HepG2 (cell line): ENCODE data around the gene TM9SF2. TPM values are rescaled to one million over a fixed set of nuclear protein-coding genes. Genes with fewer than 3 reads are reported as not detected.

Source experiments
- ASH2L ChIP-seq: fragments of 300-600, 200-600 bp; sonication (generic); IDR thresholded peaks from 2 replicates; pipeline ENCODE4 v1.7.0; 2017; ENCODE audit warnings: low read depth, mild to moderate bottlenecking, moderate library complexity, mixed read lengths, low read length; ENCODE audit not compliant: insufficient read length
- BRCA1 ChIP-seq: sonication (generic); formaldehyde crosslinking; IDR thresholded peaks from 2 replicates; pipeline ENCODE4 v1.4.0; 2020; ENCODE audit warnings: missing genetic modification reagents
- EEA1 ChIP-seq: sonication (generic); formaldehyde crosslinking; IDR thresholded peaks from 2 replicates; pipeline ENCODE4 v1.5.1; 2020; ENCODE audit warnings: mild to moderate bottlenecking, missing genetic modification reagents, borderline replicate concordance
- FLYWCH1 ChIP-seq: sonication (generic); formaldehyde crosslinking; IDR thresholded peaks from 2 replicates; pipeline ENCODE4 v1.8.1; 2023; ENCODE audit warnings: mild to moderate bottlenecking, missing genetic modification reagents
- KMT2B ChIP-seq: IDR thresholded peaks from 2 replicates; pipeline ENCODE4 v1.6.1; 2016; ENCODE audit warnings: missing genetic modification reagents, missing compliant biosample characterization
- NFKBIZ ChIP-seq: IDR thresholded peaks from 2 replicates; pipeline ENCODE4 v1.6.1; 2018; ENCODE audit warnings: missing genetic modification reagents, missing compliant biosample characterization
- RFX3 ChIP-seq: IDR thresholded peaks from 2 replicates; pipeline ENCODE4 v1.6.1; 2016; ENCODE audit warnings: missing biosample characterization, missing genetic modification reagents
- SALL1 ChIP-seq: sonication (generic); formaldehyde crosslinking; IDR thresholded peaks from 2 replicates; pipeline ENCODE4 v1.8.0; 2022; ENCODE audit warnings: mild to moderate bottlenecking, missing genetic modification reagents
- SMAD1 ChIP-seq: sonication (generic); formaldehyde crosslinking; IDR thresholded peaks from 2 replicates; pipeline ENCODE4 v1.4.0; 2020; ENCODE audit warnings: missing genetic modification reagents, low read depth, mild to moderate bottlenecking, borderline replicate concordance
- SMC3 ChIP-seq: IDR thresholded peaks from 2 replicates; pipeline ENCODE4 v1.6.1; 2011; ENCODE audit warnings: low read length, improper control_type of control experiment
- U2AF1 ChIP-seq: fragments of 200-400 bp; formaldehyde crosslinking; optimal IDR thresholded peaks from 2 replicates; pipeline ENCODE3; 2017; ENCODE audit warnings: mild to moderate bottlenecking, low read depth, low read length
- ZC3H13 ChIP-seq: sonication (generic); formaldehyde crosslinking; IDR thresholded peaks from 2 replicates; pipeline ENCODE4 v1.8.1; 2023; ENCODE audit warnings: mild to moderate bottlenecking, missing genetic modification reagents, moderate library complexity
- ZMAT3 ChIP-seq: sonication (generic); formaldehyde crosslinking; conservative IDR thresholded peaks from 2 replicates; pipeline ENCODE4 v1.7.0; 2021; ENCODE audit warnings: missing genetic modification reagents
- ZMYM2 ChIP-seq: sonication (generic); formaldehyde crosslinking; IDR thresholded peaks from 2 replicates; pipeline ENCODE4 v1.8.0; 2022; ENCODE audit warnings: mild to moderate bottlenecking, missing genetic modification reagents
- ZNF317 ChIP-seq: sonication (generic); formaldehyde crosslinking; IDR thresholded peaks from 2 replicates; pipeline ENCODE4 v1.5.0; 2020; ENCODE audit warnings: mild to moderate bottlenecking, missing genetic modification reagents
- ZNF431 ChIP-seq: sonication (generic); formaldehyde crosslinking; IDR thresholded peaks from 2 replicates; pipeline ENCODE4 v1.9.0; 2022; ENCODE audit warnings: missing genetic modification reagents, low read depth, mild to moderate bottlenecking, borderline replicate concordance
- ZNF446 ChIP-seq: sonication (generic); formaldehyde crosslinking; IDR thresholded peaks from 2 replicates; pipeline ENCODE4 v1.5.0; 2020; ENCODE audit warnings: mild to moderate bottlenecking, missing genetic modification reagents
- ZNF724P ChIP-seq: sonication (generic); formaldehyde crosslinking; IDR thresholded peaks from 2 replicates; pipeline ENCODE4 v1.8.0; 2022; ENCODE audit warnings: missing genetic modification reagents, borderline replicate concordance
- ZNF749 ChIP-seq: sonication (generic); formaldehyde crosslinking; IDR thresholded peaks from 2 replicates; pipeline ENCODE4 v1.8.0; 2022; ENCODE audit warnings: mild to moderate bottlenecking, missing genetic modification reagents, moderate library complexity, borderline replicate concordance
- polyA plus RNA-seq, 8 experiments: library from polyadenylated mRNA; depleted of rRNA in 3 of 8; stranded (reverse) in 7 of 8; unstranded in 1 of 8; fragments of >200 nt; fragmentation: Illumina TruSeq in 4 of 8; extraction: Trizol in 4 of 8; gene quantifications; 2 replicates each; pipeline versions ENCODE4 v1.2.1 to v1.2.3, GENCODE V29; 2011 to 2016; ENCODE audit warnings: low read depth in 4 of 8, missing spikeins in 1 of 8, mixed read lengths in 1 of 8; ENCODE audit not compliant: insufficient read depth in 1 of 8
- total RNA-seq, 5 experiments: library from RNA; depleted of rRNA; stranded (reverse); fragments of >200 nt; fragmentation: Illumina TruSeq; extraction: Trizol; gene quantifications; 2 replicates each; pipeline ENCODE4 v1.2.3, GENCODE V29; 2016; ENCODE audit warnings: low read depth in 1 of 5
- TF ChIP-seq, protein P1 (sequence below): sonication (generic); formaldehyde crosslinking; IDR thresholded peaks from 2 replicates; pipeline ENCODE4 v1.4.0; 2020; ENCODE audit warnings: missing genetic modification reagents
- TF ChIP-seq, protein P2 (sequence below): sonication (generic); formaldehyde crosslinking; IDR thresholded peaks from 2 replicates; pipeline ENCODE4 v1.4.0; 2020; ENCODE audit warnings: missing genetic modification reagents
- TF ChIP-seq, protein P3 (sequence below): sonication (generic); formaldehyde crosslinking; conservative IDR thresholded peaks from 2 replicates; pipeline ENCODE4 v1.5.0; 2020; ENCODE audit warnings: missing genetic modification reagents
- TF ChIP-seq, protein P4 (sequence below): fragments of 450-650 bp; IDR thresholded peaks from 2 replicates; pipeline ENCODE4 v1.6.1; 2016
- TF ChIP-seq, protein P5 (sequence below): sonication (generic); formaldehyde crosslinking; IDR thresholded peaks from 2 replicates; pipeline ENCODE4 v1.8.1; 2023; ENCODE audit warnings: missing genetic modification reagents, mild to moderate bottlenecking, borderline replicate concordance

TM9SF2 gene
- total and polyA plus RNA-seq, 2 of the 13 experiments (the other 11 are each of a cell fraction or from before 2014, with no cell fraction given): 94.1 to 123 TPM

DNA sequence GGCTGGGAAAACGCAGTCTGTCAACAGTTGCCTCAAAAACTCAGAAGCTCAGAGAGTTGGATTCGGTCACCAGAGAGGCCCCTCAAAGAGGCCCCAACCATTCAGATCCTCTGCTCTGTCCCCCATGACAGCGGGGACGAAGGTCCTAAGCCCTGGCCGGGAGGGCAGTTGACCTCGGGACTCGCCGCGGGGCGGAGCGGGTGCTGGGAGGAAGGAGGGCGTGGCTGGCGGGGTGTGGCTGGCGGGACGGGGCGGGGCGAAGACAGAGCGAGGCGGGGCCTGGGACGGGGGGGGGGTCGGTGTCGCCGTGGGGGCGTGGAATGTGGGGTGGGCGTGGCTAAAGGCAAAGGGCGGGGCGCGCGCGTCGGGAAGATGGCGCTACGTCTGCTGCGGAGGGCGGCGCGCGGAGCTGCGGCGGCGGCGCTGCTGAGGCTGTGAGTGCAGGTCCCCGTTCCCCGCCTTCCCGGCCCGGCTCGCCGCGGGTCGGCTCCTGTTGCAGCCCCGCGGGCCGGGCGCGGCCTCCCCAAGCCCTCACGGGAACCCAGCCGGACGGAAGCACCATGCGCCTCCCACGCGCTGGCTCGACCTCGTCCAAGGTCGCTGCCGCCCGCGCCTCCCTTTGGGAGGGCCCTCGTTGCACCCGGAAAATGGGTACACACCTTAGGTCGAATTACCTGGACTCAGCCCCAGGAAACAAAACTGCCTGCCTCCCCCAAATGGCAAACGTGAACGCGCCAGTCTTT is 105.2 kb downstream of the TM9SF2 start, which contains the start of gene CLYBL (continued):
- TF ChIP-seq KMT2B (CRISPR knock-in tag) (peak; percentile 16; the same call in 1 of the 2 replicates), RFX3 (CRISPR knock-in tag) (no peak), BRCA1 (CRISPR knock-in tag) (0 out of 2 replicates have a peak, but pooled peaks have one; percentile 5), ZNF749 (CRISPR knock-in tag) (0 out of 2 replicates have a peak, but pooled peaks have one; percentile 57), ZNF446 (CRISPR knock-in tag) (no peak; the same call in 1 of the 2 replicates), EEA1 (peak; percentile 78; the same call in 1 of the 2 replicates), SMC3 (no peak), ZNF431 (no peak), SMAD1 (no peak; the same call in 1 of the 2 replicates), ZMYM2 (CRISPR knock-in tag) (peak; percentile 94), NFKBIZ (CRISPR knock-in tag) (no peak), ZC3H13 (CRISPR knock-in tag) (no peak), ZMAT3 (no peak), U2AF1 (no peak), ZNF317 (CRISPR knock-in tag) (no peak), ASH2L (peak; percentile 99), ZNF724P (CRISPR knock-in tag) (peak; percentile 72; the same call in 1 of the 2 replicates), FLYWCH1 (CRISPR knock-in tag) (no peak), SALL1 (CRISPR knock-in tag) (peak; percentile 76)
- TF ChIP-seq, protein P1, sequence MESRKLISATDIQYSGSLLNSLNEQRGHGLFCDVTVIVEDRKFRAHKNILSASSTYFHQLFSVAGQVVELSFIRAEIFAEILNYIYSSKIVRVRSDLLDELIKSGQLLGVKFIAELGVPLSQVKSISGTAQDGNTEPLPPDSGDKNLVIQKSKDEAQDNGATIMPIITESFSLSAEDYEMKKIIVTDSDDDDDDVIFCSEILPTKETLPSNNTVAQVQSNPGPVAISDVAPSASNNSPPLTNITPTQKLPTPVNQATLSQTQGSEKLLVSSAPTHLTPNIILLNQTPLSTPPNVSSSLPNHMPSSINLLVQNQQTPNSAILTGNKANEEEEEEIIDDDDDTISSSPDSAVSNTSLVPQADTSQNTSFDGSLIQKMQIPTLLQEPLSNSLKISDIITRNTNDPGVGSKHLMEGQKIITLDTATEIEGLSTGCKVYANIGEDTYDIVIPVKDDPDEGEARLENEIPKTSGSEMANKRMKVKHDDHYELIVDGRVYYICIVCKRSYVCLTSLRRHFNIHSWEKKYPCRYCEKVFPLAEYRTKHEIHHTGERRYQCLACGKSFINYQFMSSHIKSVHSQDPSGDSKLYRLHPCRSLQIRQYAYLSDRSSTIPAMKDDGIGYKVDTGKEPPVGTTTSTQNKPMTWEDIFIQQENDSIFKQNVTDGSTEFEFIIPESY (CRISPR knock-in tag): 0 out of 2 replicates have a peak, but pooled peaks have one; percentile 28
- TF ChIP-seq, protein P2, sequence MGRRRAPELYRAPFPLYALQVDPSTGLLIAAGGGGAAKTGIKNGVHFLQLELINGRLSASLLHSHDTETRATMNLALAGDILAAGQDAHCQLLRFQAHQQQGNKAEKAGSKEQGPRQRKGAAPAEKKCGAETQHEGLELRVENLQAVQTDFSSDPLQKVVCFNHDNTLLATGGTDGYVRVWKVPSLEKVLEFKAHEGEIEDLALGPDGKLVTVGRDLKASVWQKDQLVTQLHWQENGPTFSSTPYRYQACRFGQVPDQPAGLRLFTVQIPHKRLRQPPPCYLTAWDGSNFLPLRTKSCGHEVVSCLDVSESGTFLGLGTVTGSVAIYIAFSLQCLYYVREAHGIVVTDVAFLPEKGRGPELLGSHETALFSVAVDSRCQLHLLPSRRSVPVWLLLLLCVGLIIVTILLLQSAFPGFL (CRISPR knock-in tag): no peak
- TF ChIP-seq, protein P3, sequence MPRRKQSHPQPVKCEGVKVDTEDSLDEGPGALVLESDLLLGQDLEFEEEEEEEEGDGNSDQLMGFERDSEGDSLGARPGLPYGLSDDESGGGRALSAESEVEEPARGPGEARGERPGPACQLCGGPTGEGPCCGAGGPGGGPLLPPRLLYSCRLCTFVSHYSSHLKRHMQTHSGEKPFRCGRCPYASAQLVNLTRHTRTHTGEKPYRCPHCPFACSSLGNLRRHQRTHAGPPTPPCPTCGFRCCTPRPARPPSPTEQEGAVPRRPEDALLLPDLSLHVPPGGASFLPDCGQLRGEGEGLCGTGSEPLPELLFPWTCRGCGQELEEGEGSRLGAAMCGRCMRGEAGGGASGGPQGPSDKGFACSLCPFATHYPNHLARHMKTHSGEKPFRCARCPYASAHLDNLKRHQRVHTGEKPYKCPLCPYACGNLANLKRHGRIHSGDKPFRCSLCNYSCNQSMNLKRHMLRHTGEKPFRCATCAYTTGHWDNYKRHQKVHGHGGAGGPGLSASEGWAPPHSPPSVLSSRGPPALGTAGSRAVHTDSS (CRISPR knock-in tag): no peak
- TF ChIP-seq, protein P4, sequence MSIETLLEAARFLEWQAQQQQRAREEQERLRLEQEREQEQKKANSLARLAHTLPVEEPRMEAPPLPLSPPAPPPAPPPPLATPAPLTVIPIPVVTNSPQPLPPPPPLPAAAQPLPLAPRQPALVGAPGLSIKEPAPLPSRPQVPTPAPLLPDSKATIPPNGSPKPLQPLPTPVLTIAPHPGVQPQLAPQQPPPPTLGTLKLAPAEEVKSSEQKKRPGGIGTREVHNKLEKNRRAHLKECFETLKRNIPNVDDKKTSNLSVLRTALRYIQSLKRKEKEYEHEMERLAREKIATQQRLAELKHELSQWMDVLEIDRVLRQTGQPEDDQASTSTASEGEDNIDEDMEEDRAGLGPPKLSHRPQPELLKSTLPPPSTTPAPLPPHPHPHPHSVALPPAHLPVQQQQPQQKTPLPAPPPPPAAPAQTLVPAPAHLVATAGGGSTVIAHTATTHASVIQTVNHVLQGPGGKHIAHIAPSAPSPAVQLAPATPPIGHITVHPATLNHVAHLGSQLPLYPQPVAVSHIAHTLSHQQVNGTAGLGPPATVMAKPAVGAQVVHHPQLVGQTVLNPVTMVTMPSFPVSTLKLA: no peak
- TF ChIP-seq, protein P5, sequence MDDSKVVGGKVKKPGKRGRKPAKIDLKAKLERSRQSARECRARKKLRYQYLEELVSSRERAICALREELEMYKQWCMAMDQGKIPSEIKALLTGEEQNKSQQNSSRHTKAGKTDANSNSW: 0 out of 2 replicates have a peak, but pooled peaks have one; percentile 21
